A549 (cell line): ENCODE measurements around the gene IL19. TPM values are rescaled to one million over a fixed set of nuclear protein-coding genes. Genes with fewer than 3 reads are reported as not detected.

Experiments
- ATAC-seq, 2 experiments: fragments of 200-7000 bp in 1 of 2; fragments of >200 bp in 1 of 2; cut with Nextera tagmentation in 1 of 2; cut with Tn5 transposase in 1 of 2; 3 replicates each; pipeline versions ENCODE4 v1.8.0 to v1.9.1; 2018 to 2020; ENCODE audit warnings: mild to moderate bottlenecking in 1 of 2, moderate library complexity in 1 of 2
- CTCF ChIA-PET: fragments of 300-600 bp; sonication (Branson Sonifier 250); formaldehyde crosslinking; extraction: SDS; loops from one replicate; lab custom pipeline; 2021; ENCODE audit warnings: antibody characterized with exemption, inconsistent platforms; lab: Yijun Ruan, JAX
- POLR2A ChIA-PET: fragments of 350-600 bp; formaldehyde crosslinking; extraction: SDS; loops from one replicate; lab custom pipeline; 2021; ENCODE audit warnings: antibody characterized with exemption, inconsistent platforms; lab: Yijun Ruan, JAX
- DNase-seq, 2 experiments: peaks; one replicate each; pipeline versions ENCODE4 v3.0.0 to v3.0.0-alpha.2; 2011 to 2016; ENCODE audit warnings: low read depth in 1 of 2, low spot score in 1 of 2
- FAIRE-seq: peaks from 2 replicates; lab custom pipeline; 2011; peaks lifted over from hg19 to GRCh38; lab: Jason Lieb, UNC
- H3K27ac ChIP-seq, 2 experiments: fragments of >200 bp; sonication (Bioruptor Twin); formaldehyde crosslinking; 3 replicates each; pipeline ENCODE4 v1.5.1; 2016 to 2017
- H3K4me1 ChIP-seq: fragments of >200 bp; sonication (Bioruptor Twin); formaldehyde crosslinking; 3 replicates; pipeline ENCODE4 v1.6.1; 2016
- H3K4me2 ChIP-seq: fragments of >200 bp; sonication (Bioruptor Twin); formaldehyde crosslinking; 3 replicates; pipeline ENCODE4 v1.6.1; 2016
- H3K4me3 ChIP-seq: fragments of >200 bp; sonication (Bioruptor Twin); formaldehyde crosslinking; 3 replicates; pipeline ENCODE4 v1.5.1; 2016
- H3K9me3 ChIP-seq: fragments of >200 bp; sonication (Bioruptor Twin); formaldehyde crosslinking; 3 replicates; pipeline ENCODE4 v1.6.1; 2016
- ATOH8 ChIP-seq: fragments of 250-450 bp; sonication (Bioruptor Pico); IDR thresholded peaks from 2 replicates; pipeline ENCODE4 v1.5.0; 2020; ENCODE audit warnings: low read depth, mild to moderate bottlenecking, moderate library complexity
- BHLHE40 ChIP-seq: IDR thresholded peaks from 2 replicates; pipeline ENCODE4 v1.6.1; 2012; ENCODE audit warnings: low read depth, low read length, inconsistent platforms
- CBX8 ChIP-seq: fragments of 200-600 bp; sonication (generic); IDR thresholded peaks from 2 replicates; pipeline ENCODE4 v1.6.1; 2016
- CHD2 ChIP-seq: fragments of 150-350 bp; IDR thresholded peaks from 2 replicates; pipeline ENCODE4 v1.6.1; 2014; ENCODE audit warnings: low read length; ENCODE audit not compliant: partially characterized antibody
- E2F6 ChIP-seq: IDR thresholded peaks from 2 replicates; pipeline ENCODE4 v1.6.1; 2012; ENCODE audit warnings: low read depth, borderline replicate concordance
- ELK1 ChIP-seq: fragments of 150-350 bp; IDR thresholded peaks from 2 replicates; pipeline ENCODE4 v1.6.1; 2014; ENCODE audit warnings: low read depth, mild to moderate bottlenecking, low read length
- ESRRA ChIP-seq: fragments of 150-350 bp; IDR thresholded peaks from 2 replicates; pipeline ENCODE4 v1.6.1; 2014; ENCODE audit warnings: mild to moderate bottlenecking, low read length, borderline replicate concordance
- GATA3 ChIP-seq: IDR thresholded peaks from 2 replicates; pipeline ENCODE4 v1.6.1; 2012; ENCODE audit warnings: borderline replicate concordance
- HDAC2 ChIP-seq: fragments of 200-600 bp; sonication (generic); IDR thresholded peaks from 2 replicates; pipeline ENCODE4 v1.6.1; 2016
- HMGXB4 ChIP-seq: fragments of 250-450 bp; sonication (Bioruptor Pico); IDR thresholded peaks from 2 replicates; pipeline ENCODE4 v1.5.0; 2021; ENCODE audit warnings: mild to moderate bottlenecking, moderate library complexity, borderline replicate concordance
- HOXB5 ChIP-seq: fragments of 250-450 bp; sonication (Bioruptor Pico); IDR thresholded peaks from 2 replicates; pipeline ENCODE4 v1.5.0; 2020; ENCODE audit warnings: mild to moderate bottlenecking, moderate library complexity
- JUNB ChIP-seq: fragments of >200 bp; sonication (Bioruptor Twin); formaldehyde crosslinking; IDR thresholded peaks from 2 replicates; pipeline ENCODE4 v1.6.1; 2016
- KDM1A ChIP-seq: fragments of 200-600 bp; sonication (generic); IDR thresholded peaks from 2 replicates; pipeline ENCODE4 v1.6.1; 2016; ENCODE audit warnings: low read depth, mild to moderate bottlenecking
- KDM5A ChIP-seq: fragments of 200-600 bp; sonication (generic); IDR thresholded peaks from 2 replicates; pipeline ENCODE4 v1.6.1; 2016; ENCODE audit warnings: antibody characterized with exemption, mild to moderate bottlenecking
- MAFK ChIP-seq: fragments of 450-650 bp; IDR thresholded peaks from 2 replicates; pipeline ENCODE4 v1.6.1; 2014; ENCODE audit not compliant: partially characterized antibody
- MYC ChIP-seq: IDR thresholded peaks from 2 replicates; pipeline ENCODE4 v1.6.1; 2012; ENCODE audit warnings: mild to moderate bottlenecking, inconsistent platforms, low read length, improper control_type of control experiment, borderline replicate concordance
- NPAS2 ChIP-seq: fragments of 250-450 bp; sonication (Bioruptor Pico); IDR thresholded peaks from 2 replicates; pipeline ENCODE4 v1.8.0; 2022; ENCODE audit warnings: mild to moderate bottlenecking, moderate library complexity, borderline replicate concordance
- NR3C1 ChIP-seq: fragments of >200 bp; sonication (Bioruptor Twin); formaldehyde crosslinking; IDR thresholded peaks from 3 replicates; pipeline ENCODE4 v1.6.1; 2017
- POLR2A ChIP-seq: IDR thresholded peaks from 2 replicates; pipeline ENCODE4 v1.6.1; 2012; ENCODE audit warnings: mild to moderate bottlenecking, low read length
- POLR2AphosphoS2 ChIP-seq: conservative IDR thresholded peaks from 2 replicates; pipeline ENCODE4 v1.6.1; 2012; ENCODE audit warnings: low read length, improper control_type of control experiment, inconsistent platforms
- RFX5 ChIP-seq: fragments of 450-650 bp; IDR thresholded peaks from 2 replicates; pipeline ENCODE4 v1.7.1; 2014; ENCODE audit warnings: antibody characterized with exemption, mild to moderate bottlenecking, moderate library complexity
- SMC3 ChIP-seq: fragments of >200 bp; sonication (Bioruptor Twin); formaldehyde crosslinking; IDR thresholded peaks from 3 replicates; pipeline ENCODE4 v1.6.1; 2018; ENCODE audit warnings: inconsistent platforms
- SREBF2 ChIP-seq: fragments of 450-650 bp; IDR thresholded peaks from 2 replicates; pipeline ENCODE4 v1.6.1; 2014; ENCODE audit warnings: mild to moderate bottlenecking, moderate library complexity
- ZC3H11A ChIP-seq: fragments of 450-650 bp; IDR thresholded peaks from 2 replicates; pipeline ENCODE4 v1.6.1; 2014; ENCODE audit warnings: antibody characterized with exemption, mild to moderate bottlenecking
- ZFP36 ChIP-seq: fragments of 450-650 bp; IDR thresholded peaks from 2 replicates; pipeline ENCODE4 v1.6.1; 2014; ENCODE audit warnings: borderline replicate concordance; ENCODE audit not compliant: partially characterized antibody
- ZSCAN20 ChIP-seq: fragments of 250-450 bp; sonication (Bioruptor Pico); IDR thresholded peaks from 2 replicates; pipeline ENCODE4 v1.8.0; 2022; ENCODE audit warnings: mild to moderate bottlenecking, moderate library complexity
- WGBS: methylation state at CpG from one replicate; pipeline ENCODE4 v1.1.6; 2017; ENCODE audit errors: missing lambda C conversion rate; 5-methylcytosine and 5-hydroxymethylcytosine counted together
- polyA plus RNA-seq, 4 experiments: library from polyadenylated mRNA; depleted of rRNA in 3 of 4; stranded (reverse); fragments of >200 nt; fragmentation: RNase III in 1 of 4; extraction: RNeasy Plus Mini Kit Qiagen cat#74134 plus additional on column Dnase treatment in 1 of 4; gene quantifications; 2 replicates in 3 of 4; 3 replicates in 1 of 4; pipeline ENCODE4 v1.2.3, GENCODE V29; 2011 to 2017

The IL19 gene
- polyA plus RNA-seq, 2 of the 4 experiments (the other 2 are of a cell fraction): not detected

- TF ChIP-seq MYC (no peak), HMGXB4 (no peak), HDAC2 (no peak)
- Histone ChIP-seq H3K27ac (no peak overlapping the region), H3K4me1 (peaks cover 6% of the 10 kb centered on the region; the same call in 1 of the 3 replicates), H3K4me3 (no peak overlapping the region), H3K4me2 (no peak overlapping the region), H3K9me3 (no peaks in the 10 kb centered on the region)
- WGBS: 91% methylated on average over 6 of the region's 6 CpGs
- FAIRE-seq (no peak), DNase-seq (no peak), ATAC-seq (no peak)
- CTCF ChIA-PET: interaction anchor here (0.6 to 1.9 kb wide), 9 partner anchors 8 to 241 kb away, joined by 3 to 6 read pairs (median 4); no protein-coding TSS in a partner anchor
- POLR2A ChIA-PET: no interaction called here
These were observed 29.4 kb upstream of the IL19 start for GRCh38 chr1:206741142-206741701.

GRCh38 chr1:206742719-206743383, 27.7 kb upstream of the IL19 start:
- Histone ChIP-seq H3K4me2 (no peak overlapping the region), H3K4me3 (no peak overlapping the region), H3K4me1 (peaks cover 6% of the 10 kb centered on the region; the same call in 1 of the 3 replicates), H3K27ac (no peak overlapping the region), H3K9me3 (no peaks in the 10 kb centered on the region)
- ChIA-PET POLR2A (no interaction called here), CTCF (interaction anchor here (1.0 to 4.1 kb wide), 5 partner anchors 8 to 200 kb away, joined by 4 to 23 read pairs (median 9); no protein-coding TSS in a partner anchor)
- FAIRE-seq (no peak), DNase-seq (no peak), ATAC-seq (no peak)
- no peak for TF ChIP-seq SMC3
- no peak for TF ChIP-seq CHD2
- TF ChIP-seq POLR2A: no peak
- no peak for TF ChIP-seq ZSCAN20 (CRISPR knock-in tag)
- TF ChIP-seq ATOH8 (CRISPR knock-in tag): no peak
- no peak for TF ChIP-seq E2F6
- no peak for TF ChIP-seq BHLHE40
- no peak for TF ChIP-seq KDM5A
- no peak for TF ChIP-seq KDM1A
- TF ChIP-seq MAFK: no peak
- TF ChIP-seq NR3C1: no peak
- TF ChIP-seq CBX8: no peak
- TF ChIP-seq HOXB5 (CRISPR knock-in tag): no peak
- no peak for TF ChIP-seq POLR2AphosphoS2
- TF ChIP-seq ELK1: no peak
- WGBS: 81% methylated on average over 13 of the region's 13 CpGs

GRCh38 chr1:206744683-206745082, 25.9 kb upstream of the IL19 start:
- no peaks in the 10 kb centered on the region for H3K9me3 ChIP-seq
- ChIA-PET CTCF (interaction anchor here (0.7 to 4.1 kb wide), 8 partner anchors 10 to 238 kb away, joined by 3 to 23 read pairs (median 4); no protein-coding TSS in a partner anchor), POLR2A (no interaction called here)
- no peak overlapping the region for H3K4me3 ChIP-seq
- no peak overlapping the region for H3K4me2 ChIP-seq
- ATAC-seq: peak; percentile 22 to 45; a peak in 3 of 6 replicates
- TF ChIP-seq SREBF2: no peak
- no peak for TF ChIP-seq ZFP36
- no peak for TF ChIP-seq BHLHE40
- no peak for TF ChIP-seq ZSCAN20 (CRISPR knock-in tag)
- TF ChIP-seq GATA3: no peak
- TF ChIP-seq NR3C1: no peak
- TF ChIP-seq ESRRA: no peak
- no peak for TF ChIP-seq HOXB5 (CRISPR knock-in tag)
- no peak for TF ChIP-seq ZC3H11A
- TF ChIP-seq RFX5: no peak
- TF ChIP-seq NPAS2 (CRISPR knock-in tag): no peak
- TF ChIP-seq JUNB: no peak
- no peak overlapping the region for H3K27ac ChIP-seq
- no peak for DNase-seq
- H3K4me1 ChIP-seq: no peaks in the 10 kb centered on the region
- 78% methylated on average over 3 of the region's 4 CpGs for WGBS
- no peak for FAIRE-seq
